Measurements from ENCODE around the gene GUCY1A2.

GRCh38 chr11:107025673-107026072 is 7.4 kb upstream of the GUCY1A2 start:
- TF ChIP-seq, protein P1, sequence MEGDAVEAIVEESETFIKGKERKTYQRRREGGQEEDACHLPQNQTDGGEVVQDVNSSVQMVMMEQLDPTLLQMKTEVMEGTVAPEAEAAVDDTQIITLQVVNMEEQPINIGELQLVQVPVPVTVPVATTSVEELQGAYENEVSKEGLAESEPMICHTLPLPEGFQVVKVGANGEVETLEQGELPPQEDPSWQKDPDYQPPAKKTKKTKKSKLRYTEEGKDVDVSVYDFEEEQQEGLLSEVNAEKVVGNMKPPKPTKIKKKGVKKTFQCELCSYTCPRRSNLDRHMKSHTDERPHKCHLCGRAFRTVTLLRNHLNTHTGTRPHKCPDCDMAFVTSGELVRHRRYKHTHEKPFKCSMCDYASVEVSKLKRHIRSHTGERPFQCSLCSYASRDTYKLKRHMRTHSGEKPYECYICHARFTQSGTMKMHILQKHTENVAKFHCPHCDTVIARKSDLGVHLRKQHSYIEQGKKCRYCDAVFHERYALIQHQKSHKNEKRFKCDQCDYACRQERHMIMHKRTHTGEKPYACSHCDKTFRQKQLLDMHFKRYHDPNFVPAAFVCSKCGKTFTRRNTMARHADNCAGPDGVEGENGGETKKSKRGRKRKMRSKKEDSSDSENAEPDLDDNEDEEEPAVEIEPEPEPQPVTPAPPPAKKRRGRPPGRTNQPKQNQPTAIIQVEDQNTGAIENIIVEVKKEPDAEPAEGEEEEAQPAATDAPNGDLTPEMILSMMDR (IDR thresholded peaks at IDR 0.05; ENCODE audit: borderline replicate concordance, extremely low read depth, low read length, poor library complexity, severe bottlenecking) = no peak
- TF ChIP-seq EZH2 (IDR thresholded peaks at IDR 0.05; ENCODE audit: borderline replicate concordance, low read depth, low read length, severe bottlenecking) = no peak

All from DND-41 (cell line).